A673 (cell line): ENCODE results near the gene ZDHHC19. TPM values are rescaled to one million over a fixed set of nuclear protein-coding genes. Genes with fewer than 3 reads are reported as not detected.
"Not testable (repeated sequence)": the region's sequence is repeated elsewhere in the genome, so short reads cannot be mapped to it uniquely, and the experiment has no call there.

ENCODE experiments used
- BruUV-seq: library from RNA; stranded (reverse); fragments of 400-500 nt; replicated peaks from 2 replicates; lab custom pipeline; 2021; lab: Mats Ljungman, UMichigan
- CTCF ChIA-PET: fragments of 300-600 bp; sonication (Branson Sonifier 250); formaldehyde crosslinking; loops from one replicate; lab custom pipeline; 2022; ENCODE audit warnings: antibody characterized with exemption; lab: Charles Lee
- POLR2A ChIA-PET: fragments of 300-600 bp; sonication (Branson Sonifier 250); formaldehyde crosslinking; loops from one replicate; lab custom pipeline; 2022; ENCODE audit warnings: antibody characterized with exemption; ENCODE audit not compliant: low non-redundant PET; lab: Charles Lee
- DNase-seq: peaks from one replicate; pipeline ENCODE4 v3.0.0-alpha.2; 2015; ENCODE audit warnings: low spot score
- H3K27ac ChIP-seq: fragments of 200-600 bp; sonication (generic); 2 replicates; pipeline ENCODE4 v1.5.1; 2016; ENCODE audit warnings: mixed run types, low read depth, mild to moderate bottlenecking, mixed read lengths, antibody characterized with exemption, low read length; ENCODE audit not compliant: poor library complexity, severe bottlenecking
- H3K27me3 ChIP-seq: fragments of 200-600 bp; sonication (generic); replicated peaks from 2 replicates; pipeline ENCODE4 v1.6.1; 2017; ENCODE audit warnings: mixed run types, low read depth, mild to moderate bottlenecking, mixed read lengths, antibody characterized with exemption, low read length; ENCODE audit not compliant: insufficient read depth, poor library complexity
- H3K36me3 ChIP-seq: fragments of 200-600 bp; sonication (generic); 2 replicates; pipeline ENCODE4 v1.6.1; 2016; ENCODE audit warnings: mixed run types, mild to moderate bottlenecking, mixed read lengths, antibody characterized with exemption, low read length; ENCODE audit not compliant: insufficient read depth, poor library complexity, severe bottlenecking
- H3K4me1 ChIP-seq: fragments of 200-600 bp; sonication (generic); 2 replicates; pipeline ENCODE4 v1.6.1; 2017; ENCODE audit warnings: mixed run types, mild to moderate bottlenecking, mixed read lengths, antibody characterized with exemption, low read length; ENCODE audit not compliant: insufficient read depth, poor library complexity, severe bottlenecking
- H3K4me3 ChIP-seq: fragments of 200-600 bp; sonication (generic); 2 replicates; pipeline ENCODE4 v1.5.1; 2016; ENCODE audit warnings: low read depth, mixed run types, mild to moderate bottlenecking, mixed read lengths, low read length; ENCODE audit not compliant: poor library complexity, severe bottlenecking
- H3K9me3 ChIP-seq: fragments of 200-600 bp; sonication (generic); 2 replicates; pipeline ENCODE4 v1.6.1; 2016; ENCODE audit warnings: mixed run types, low read depth, mild to moderate bottlenecking, mixed read lengths, antibody characterized with exemption, low read length; ENCODE audit not compliant: poor library complexity, severe bottlenecking
- EZH2 ChIP-seq: fragments of 200-600 bp; sonication (generic); IDR thresholded peaks from 2 replicates; pipeline ENCODE4 v1.6.1; 2017; ENCODE audit warnings: borderline replicate concordance, low read depth, mild to moderate bottlenecking, mixed read lengths, antibody characterized with exemption, low read length; ENCODE audit not compliant: poor library complexity, severe bottlenecking
- intact Hi-C: fragments of 100-400 bp; cut with micrococcal nuclease; formaldehyde crosslinking; loops from one replicate; pipeline ENCODE4 v1.10.0; 2022; ENCODE audit not compliant: unreplicated experiment
- total RNA-seq: library from RNA; stranded (reverse); gene quantifications from 2 replicates; pipeline ENCODE4 v1.2.3, GENCODE V29; 2021
- TF ChIP-seq, protein P1 (sequence below): fragments of 300-800, 200-600 bp; sonication (generic); conservative IDR thresholded peaks from 2 replicates; pipeline ENCODE4 v1.5.1; 2017; ENCODE audit warnings: low read depth, mild to moderate bottlenecking, antibody characterized with exemption, low read length, moderate library complexity, mixed read lengths

ZDHHC19 gene
- total RNA-seq, 1 experiment from 2014 or later = not detected

DNA sequence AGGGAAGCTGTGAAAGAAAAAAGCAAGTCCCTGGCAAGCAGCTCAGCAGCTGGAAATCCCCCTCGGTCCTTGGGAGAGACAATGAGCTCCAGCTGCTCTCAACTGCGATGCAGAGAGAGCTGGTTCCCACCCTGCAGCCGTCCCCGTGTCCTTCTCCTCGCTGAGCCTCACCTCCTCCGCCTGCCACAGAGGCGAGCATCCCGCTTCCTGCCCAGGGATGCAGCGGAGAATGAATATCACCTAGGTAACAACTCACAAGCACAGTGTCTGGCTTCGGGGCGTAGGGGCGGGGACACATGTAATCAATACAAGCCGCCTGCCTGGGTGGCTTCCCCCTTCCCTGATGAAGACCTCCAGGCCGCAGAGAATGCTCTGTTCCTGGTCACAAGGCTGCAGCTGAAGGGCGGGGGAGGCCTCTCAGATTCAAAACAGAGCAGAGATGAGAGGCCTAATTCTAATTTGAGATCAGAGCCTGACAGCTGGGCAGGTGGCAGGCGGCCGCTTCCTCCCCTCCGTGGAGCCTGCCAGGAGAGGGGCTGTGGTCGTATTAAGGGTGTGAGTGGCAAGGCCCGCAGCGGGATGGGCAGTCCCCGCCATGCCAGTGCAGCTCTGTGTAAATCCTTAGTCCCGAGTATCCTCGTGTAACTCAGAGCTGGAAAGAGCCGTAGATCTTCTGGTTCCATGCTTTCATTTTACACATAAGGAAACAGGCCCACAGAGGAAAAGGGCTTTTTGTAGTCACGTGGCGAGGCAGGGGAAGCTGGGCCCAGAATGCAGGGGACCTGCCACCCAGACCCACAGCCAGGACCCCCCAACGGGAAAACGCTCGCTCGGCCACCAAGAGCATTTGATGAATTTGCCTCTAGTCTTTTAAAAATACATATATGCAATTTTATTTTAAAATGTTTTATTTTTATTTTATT, 24.3 kb downstream of the ZDHHC19 start:
- no TSS peak for BruUV-seq
- Histone ChIP-seq H3K4me3 (no peak overlapping the region), H3K27ac (no peak overlapping the region), H3K9me3 (no peaks in the 10 kb centered on the region), H3K4me1 (no peaks in the 10 kb centered on the region), H3K27me3 (no peaks in the 10 kb centered on the region), H3K36me3 (no peaks in the 10 kb centered on the region)
- POLR2A ChIA-PET = no interaction called here
- DNase-seq = no peak
- intact Hi-C loops = no loop called here
- CTCF ChIA-PET = no interaction called here
- TF ChIP-seq, protein P1, sequence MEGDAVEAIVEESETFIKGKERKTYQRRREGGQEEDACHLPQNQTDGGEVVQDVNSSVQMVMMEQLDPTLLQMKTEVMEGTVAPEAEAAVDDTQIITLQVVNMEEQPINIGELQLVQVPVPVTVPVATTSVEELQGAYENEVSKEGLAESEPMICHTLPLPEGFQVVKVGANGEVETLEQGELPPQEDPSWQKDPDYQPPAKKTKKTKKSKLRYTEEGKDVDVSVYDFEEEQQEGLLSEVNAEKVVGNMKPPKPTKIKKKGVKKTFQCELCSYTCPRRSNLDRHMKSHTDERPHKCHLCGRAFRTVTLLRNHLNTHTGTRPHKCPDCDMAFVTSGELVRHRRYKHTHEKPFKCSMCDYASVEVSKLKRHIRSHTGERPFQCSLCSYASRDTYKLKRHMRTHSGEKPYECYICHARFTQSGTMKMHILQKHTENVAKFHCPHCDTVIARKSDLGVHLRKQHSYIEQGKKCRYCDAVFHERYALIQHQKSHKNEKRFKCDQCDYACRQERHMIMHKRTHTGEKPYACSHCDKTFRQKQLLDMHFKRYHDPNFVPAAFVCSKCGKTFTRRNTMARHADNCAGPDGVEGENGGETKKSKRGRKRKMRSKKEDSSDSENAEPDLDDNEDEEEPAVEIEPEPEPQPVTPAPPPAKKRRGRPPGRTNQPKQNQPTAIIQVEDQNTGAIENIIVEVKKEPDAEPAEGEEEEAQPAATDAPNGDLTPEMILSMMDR = no peak
- no peak for TF ChIP-seq EZH2

DNA sequence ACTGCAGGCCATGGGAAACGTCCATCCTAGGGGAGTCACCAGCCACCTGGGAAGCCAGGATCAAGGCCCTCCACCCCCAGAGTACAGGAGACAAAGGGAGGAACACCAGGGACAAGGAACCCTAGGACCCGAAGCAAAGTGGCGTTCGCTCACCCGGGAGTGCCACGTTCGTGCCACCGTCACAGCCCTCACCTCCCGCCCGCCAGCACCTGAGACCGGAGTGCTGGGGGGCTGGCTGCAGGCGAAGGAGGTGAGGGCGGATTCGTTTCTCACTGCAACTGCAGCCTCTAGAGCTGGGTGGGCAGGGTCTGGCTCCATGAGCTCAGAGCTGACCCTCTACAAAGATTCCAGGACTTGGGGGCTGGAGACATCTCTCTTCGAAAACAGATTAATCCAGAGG, 26.3 kb downstream of the ZDHHC19 start:
- ChIA-PET POLR2A (no interaction called here), CTCF (no interaction called here)
- intact Hi-C loops = no loop called here
- Histone ChIP-seq H3K4me1 (no peaks in the 10 kb centered on the region), H3K36me3 (no peaks in the 10 kb centered on the region), H3K9me3 (no peaks in the 10 kb centered on the region), H3K27ac (no peak overlapping the region), H3K4me3 (no peak overlapping the region), H3K27me3 (no peaks in the 10 kb centered on the region)
- no TSS peak for BruUV-seq
- DNase-seq = no peak
- TF ChIP-seq, protein P1 = no peak
- no peak for TF ChIP-seq EZH2

DNA sequence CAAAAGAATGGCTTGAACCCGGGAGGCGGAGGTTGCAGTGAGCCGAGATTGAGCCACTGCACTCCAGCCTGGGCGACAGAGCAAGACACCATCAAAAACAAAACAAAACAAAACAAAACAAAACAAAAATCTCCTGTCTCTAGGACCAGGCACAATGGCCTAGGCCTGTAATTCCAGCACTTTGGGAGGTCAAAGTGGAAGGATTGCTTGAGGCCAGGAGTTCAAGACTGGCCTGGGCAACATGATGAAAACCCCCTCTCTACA, 27.1 kb downstream of the ZDHHC19 start:
- H3K27me3 ChIP-seq, CTCF ChIA-PET, H3K4me3 ChIP-seq, DNase-seq, H3K36me3 ChIP-seq, H3K4me1 ChIP-seq, POLR2A ChIA-PET, intact Hi-C loops, BruUV-seq, H3K9me3 ChIP-seq, H3K27ac ChIP-seq: not testable (repeated sequence)

DNA sequence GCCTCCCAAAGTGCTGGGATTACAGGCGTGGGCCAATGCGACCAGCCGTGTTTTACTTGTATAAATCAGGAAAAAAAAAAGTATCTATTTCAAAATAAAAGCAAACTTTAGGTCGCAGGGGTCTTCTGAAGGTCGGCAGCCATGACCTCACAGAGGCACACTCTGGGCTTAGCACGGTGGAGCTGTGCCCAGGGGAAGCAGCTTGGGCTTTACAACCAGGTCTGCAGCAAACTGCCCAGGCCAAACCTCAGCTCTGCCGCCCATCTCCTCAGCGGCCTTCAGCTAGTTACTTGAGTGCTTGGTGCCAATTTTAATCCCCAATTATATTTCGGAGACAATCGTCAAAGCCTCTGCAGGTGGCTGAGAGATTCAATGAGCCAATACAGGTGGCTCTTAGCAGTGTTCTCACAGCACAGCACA, 30.1 kb downstream of the ZDHHC19 start:
- H3K27me3 ChIP-seq = no peaks in the 10 kb centered on the region
- intact Hi-C loops = no loop called here
- BruUV-seq = no TSS peak
- H3K36me3 ChIP-seq = no peaks in the 10 kb centered on the region
- H3K27ac ChIP-seq = no peak overlapping the region
- ChIA-PET POLR2A (no interaction called here), CTCF (no interaction called here)
- H3K4me1 ChIP-seq = no peaks in the 10 kb centered on the region
- no peak for TF ChIP-seq EZH2
- TF ChIP-seq, protein P1 = no peak
- no peak for DNase-seq
- no peaks in the 10 kb centered on the region for H3K9me3 ChIP-seq
- no peak overlapping the region for H3K4me3 ChIP-seq
